HepG2 (cell line): ENCODE measurements around the gene BAG5.

ENCODE experiments used
- ARHGAP35 ChIP-seq: sonication (generic); formaldehyde crosslinking; IDR thresholded peaks from 2 replicates; pipeline ENCODE4 v1.9.0; 2022; ENCODE audit warnings: mild to moderate bottlenecking, inconsistent platforms, moderate library complexity, missing genetic modification reagents, borderline replicate concordance
- ATF7 ChIP-seq, 2 experiments: fragments of 450-650 bp in 1 of 2; sonication (generic) in 1 of 2; formaldehyde crosslinking in 1 of 2; IDR thresholded peaks; 2 replicates each; pipeline versions ENCODE4 v1.4.0 to v1.6.1; 2016 to 2020; ENCODE audit warnings: antibody characterized with exemption in 1 of 2, mild to moderate bottlenecking in 1 of 2, missing genetic modification reagents in 1 of 2
- CBFB ChIP-seq: sonication (generic); formaldehyde crosslinking; IDR thresholded peaks from 2 replicates; pipeline ENCODE4 v1.4.0; 2020; ENCODE audit warnings: missing genetic modification reagents
- CTCF ChIP-seq: sonication (generic); formaldehyde crosslinking; IDR thresholded peaks from 2 replicates; pipeline ENCODE4 v1.5.0; 2020; ENCODE audit warnings: mild to moderate bottlenecking, missing genetic modification reagents, moderate library complexity
- EHMT2 ChIP-seq: fragments of 200-600 bp; sonication (generic); IDR thresholded peaks from 2 replicates; pipeline ENCODE4 v1.7.0; 2017; ENCODE audit warnings: antibody characterized with exemption, low read depth, low read length, borderline replicate concordance
- GABPA ChIP-seq, 2 experiments: IDR thresholded peaks; 2 replicates each; pipeline ENCODE4 v1.6.1; 2011 to 2016; ENCODE audit warnings: low read depth in 2 of 2, low read length in 1 of 2, missing biosample characterization in 1 of 2, missing genetic modification characterization in 1 of 2
- YY1 ChIP-seq: IDR thresholded peaks from 2 replicates; pipeline ENCODE4 v1.6.1; 2011; ENCODE audit warnings: low read length, low read depth, moderate library complexity, mild to moderate bottlenecking; ENCODE audit not compliant: insufficient read depth, insufficient replicate concordance
- ZNF543 ChIP-seq: sonication (generic); formaldehyde crosslinking; IDR thresholded peaks from 2 replicates; pipeline ENCODE4 v1.4.0; 2020; ENCODE audit warnings: mild to moderate bottlenecking, missing genetic modification reagents

- TF ChIP-seq CTCF (CRISPR knock-in tag), result no peak
- no peak for TF ChIP-seq EHMT2
- no peak for TF ChIP-seq ZNF543 (CRISPR knock-in tag)
- no peak for TF ChIP-seq CBFB (CRISPR knock-in tag)
- TF ChIP-seq GABPA (IDR thresholded peaks at IDR 0.05; ENCODE audit: low read depth, low read length), result no peak
- TF ChIP-seq GABPA (CRISPR knock-in tag; IDR thresholded peaks at IDR 0.05; ENCODE audit: low read depth), result no peak
- no peak for TF ChIP-seq ATF7 (IDR thresholded peaks at IDR 0.05)
- TF ChIP-seq ATF7 (CRISPR knock-in tag; IDR thresholded peaks at IDR 0.05), result no peak
- TF ChIP-seq ARHGAP35, result 0 out of 2 replicates have a peak, but pooled peaks have one; percentile 1
- no peak for TF ChIP-seq YY1
Observed at GRCh38 chr14:103529383-103530365, 32.8 kb downstream of the BAG5 start.
